GM12892 (cell line): ENCODE measurements around the gene SNAI3.
"Not testable (repeated sequence)": the region's sequence is repeated elsewhere in the genome, so short reads cannot be mapped to it uniquely, and the experiment has no call there.

Experiments
- POLR2A ChIP-seq: IDR thresholded peaks from 2 replicates; pipeline ENCODE4 v1.6.1; 2011; ENCODE audit warnings: low read depth, low read length, control low read depth
- POLR2AphosphoS5 ChIP-seq: IDR thresholded peaks from 2 replicates; pipeline ENCODE4 v1.6.1; 2011; ENCODE audit warnings: low read depth, low read length, control low read depth
- TAF1 ChIP-seq: IDR thresholded peaks from 2 replicates; pipeline ENCODE4 v1.6.1; 2011; ENCODE audit warnings: low read depth, mild to moderate bottlenecking, control low read depth, low read length, borderline replicate concordance

GRCh38 chr16:88669493-88669892 lies 16.8 kb downstream of the SNAI3 start:
- TF ChIP-seq POLR2A, POLR2AphosphoS5, TAF1: not testable (repeated sequence)
